Stimulated activated CD4-positive, alpha-beta T cell treated with anti-CD3 and anti-CD28 coated beads, TNF-alpha, amount 100 ng/mL, for 24 hours (primary cell): ENCODE data around the gene POMT2.

Experiments used
- DNase-seq, 3 experiments: peaks; one replicate each; pipeline ENCODE4 v3.0.0-alpha.2; 2020; ENCODE audit warnings: low read depth in 3 of 3

POMT2 gene

GRCh38 chr14:77267937-77268699, 52.6 kb downstream of the POMT2 start:
- no peak for DNase-seq

DNA sequence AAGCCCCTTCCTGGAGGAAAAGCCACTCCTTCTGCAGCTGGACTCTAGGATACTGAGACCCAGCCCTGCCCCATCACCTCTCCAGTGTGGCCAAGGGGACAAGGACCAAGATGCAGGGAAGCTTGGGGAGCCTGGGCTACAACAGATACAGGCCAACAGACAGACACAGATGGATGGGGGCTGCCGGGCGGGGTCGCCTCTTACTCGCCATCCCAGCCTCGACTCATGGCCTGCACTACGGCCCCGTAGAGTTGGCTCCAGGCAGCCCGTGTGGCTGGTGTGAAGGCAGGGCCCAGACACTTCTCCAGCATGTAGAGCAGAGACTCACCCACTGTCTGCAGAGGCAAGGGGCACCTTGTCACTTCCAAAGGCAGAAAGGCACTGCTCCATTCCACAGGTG, 54.3 kb downstream of the POMT2 start:
- no peak for DNase-seq

DNA sequence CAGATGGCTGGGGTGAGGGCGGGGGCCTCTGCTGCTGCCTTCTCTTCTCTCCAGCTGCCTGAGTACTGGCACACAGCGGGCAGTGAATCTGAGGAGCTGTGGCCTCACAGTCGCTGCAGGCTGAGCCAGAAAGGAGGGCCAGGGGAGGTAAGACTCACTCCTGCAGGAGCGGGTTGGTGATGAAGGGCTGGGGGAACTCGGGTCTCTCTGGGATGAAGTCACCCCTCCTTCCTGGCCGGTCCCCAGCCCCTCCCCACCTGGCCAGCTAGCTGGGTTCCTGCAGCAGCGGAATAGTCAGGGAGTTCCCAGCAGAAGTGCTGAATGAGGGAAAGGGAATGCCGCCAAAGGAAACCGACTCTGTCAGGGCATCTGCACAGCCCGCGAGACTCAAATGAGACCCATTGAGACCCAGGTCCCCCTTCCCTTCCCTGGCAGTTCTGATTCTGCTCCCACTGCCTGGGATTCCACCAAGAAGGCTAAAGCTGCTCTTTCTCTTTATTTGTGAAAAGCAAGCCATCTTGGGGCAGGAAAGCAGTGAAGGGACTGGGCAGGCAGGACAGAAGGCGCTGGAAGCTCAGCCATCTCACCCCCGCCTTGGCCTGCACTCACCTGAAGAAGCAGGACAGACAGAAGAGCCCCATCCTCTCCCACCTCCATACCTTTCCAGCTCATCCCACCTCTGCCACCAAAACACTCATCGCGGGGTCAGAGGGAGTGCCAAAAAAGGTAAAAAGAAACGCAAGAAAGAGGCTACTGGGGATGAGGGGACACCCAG, 54.9 kb downstream of the POMT2 start:
- DNase-seq, result no peak

DNA sequence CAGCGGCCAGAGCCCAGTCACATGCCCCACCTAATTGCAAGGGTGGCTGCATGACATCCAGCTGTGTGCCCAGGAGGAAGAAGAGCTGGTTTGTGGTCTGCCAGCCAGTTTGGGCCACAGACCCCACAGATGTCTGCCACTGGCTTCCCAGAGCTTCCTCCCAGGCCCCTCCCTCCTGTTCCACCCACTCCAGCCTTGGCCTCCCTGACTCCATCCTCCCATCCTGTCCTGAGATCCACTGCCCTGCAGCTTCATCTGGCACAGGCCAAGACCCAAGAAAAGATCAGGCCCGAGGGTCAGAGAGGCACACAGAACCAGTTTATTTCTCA, 55.5 kb downstream of the POMT2 start:
- DNase-seq, result no peak

DNA sequence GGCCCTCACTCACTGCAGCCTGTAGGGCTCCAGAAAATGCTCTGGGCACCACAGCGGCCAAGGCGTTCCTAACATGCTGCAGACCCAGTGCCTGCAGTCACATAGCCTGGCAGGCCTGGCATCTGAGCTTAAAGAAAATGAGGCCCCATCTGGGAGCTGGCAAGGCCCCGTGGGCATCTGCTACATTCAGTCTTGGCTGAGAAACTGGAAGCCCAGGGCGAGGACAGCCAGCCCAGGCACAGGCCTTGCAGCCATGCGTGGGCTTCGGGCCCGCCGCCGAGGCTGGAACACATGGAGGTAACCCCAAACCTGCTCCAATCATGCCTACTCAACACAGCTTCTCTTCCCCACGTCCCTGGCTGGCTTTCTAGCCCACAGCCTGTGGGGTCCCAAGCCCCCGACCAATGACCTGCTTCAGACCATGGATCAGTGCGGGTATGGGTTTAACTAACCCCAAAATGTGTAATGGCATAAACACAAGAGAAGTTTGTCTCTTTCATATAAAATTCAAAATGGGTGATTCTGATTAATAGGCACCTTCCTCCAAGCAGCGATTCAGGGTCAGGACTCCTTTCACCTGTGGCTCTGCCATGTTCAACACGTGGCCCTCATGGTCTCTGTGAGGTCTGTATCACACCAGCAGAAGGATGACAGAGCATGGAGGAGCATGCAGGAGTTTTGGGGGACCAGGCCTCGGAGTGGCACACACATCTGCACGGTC, 56.1 kb downstream of the POMT2 start:
- no peak for DNase-seq

DNA sequence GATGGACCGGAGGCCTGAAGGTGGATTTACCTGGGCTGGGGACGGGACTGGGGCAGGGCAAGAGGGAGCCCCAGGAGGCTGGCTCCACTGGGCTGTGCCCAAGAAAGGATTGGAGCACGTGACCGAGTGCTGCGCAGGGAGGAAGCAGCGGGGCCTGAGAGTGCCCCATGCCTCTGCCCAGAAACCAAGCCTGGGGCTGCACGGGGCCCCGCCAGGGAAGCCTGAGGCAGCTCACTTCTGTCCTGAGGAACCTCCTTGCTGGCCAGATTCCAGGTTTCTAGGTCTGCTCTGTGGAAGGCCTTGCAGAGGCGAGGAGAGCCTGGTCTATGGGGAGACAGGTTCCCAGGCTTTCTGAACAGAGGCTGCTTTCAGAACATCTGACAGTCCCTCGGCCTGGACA, 60.1 kb downstream of the POMT2 start:
- no peak for DNase-seq

DNA sequence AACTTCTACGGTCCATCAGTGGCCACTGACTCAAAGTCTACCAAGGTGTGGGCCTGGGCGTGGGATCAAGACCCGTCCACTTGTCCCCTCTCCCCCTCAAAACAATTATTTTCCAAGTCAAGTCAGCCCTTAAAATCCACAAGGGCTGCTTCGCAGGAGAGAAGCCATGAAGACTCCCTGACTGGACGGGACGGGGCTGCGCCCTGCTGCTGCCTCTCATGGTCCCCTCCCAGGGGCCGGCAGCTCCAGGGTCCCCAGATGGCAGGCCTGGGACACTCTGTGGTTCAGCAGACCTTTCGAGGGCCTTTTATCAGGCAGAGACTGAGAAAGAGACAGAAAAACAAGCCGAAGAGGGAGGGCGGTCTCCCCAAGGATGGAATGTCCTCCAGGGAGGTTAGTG, 60.5 kb downstream of the POMT2 start:
- no peak for DNase-seq

DNA sequence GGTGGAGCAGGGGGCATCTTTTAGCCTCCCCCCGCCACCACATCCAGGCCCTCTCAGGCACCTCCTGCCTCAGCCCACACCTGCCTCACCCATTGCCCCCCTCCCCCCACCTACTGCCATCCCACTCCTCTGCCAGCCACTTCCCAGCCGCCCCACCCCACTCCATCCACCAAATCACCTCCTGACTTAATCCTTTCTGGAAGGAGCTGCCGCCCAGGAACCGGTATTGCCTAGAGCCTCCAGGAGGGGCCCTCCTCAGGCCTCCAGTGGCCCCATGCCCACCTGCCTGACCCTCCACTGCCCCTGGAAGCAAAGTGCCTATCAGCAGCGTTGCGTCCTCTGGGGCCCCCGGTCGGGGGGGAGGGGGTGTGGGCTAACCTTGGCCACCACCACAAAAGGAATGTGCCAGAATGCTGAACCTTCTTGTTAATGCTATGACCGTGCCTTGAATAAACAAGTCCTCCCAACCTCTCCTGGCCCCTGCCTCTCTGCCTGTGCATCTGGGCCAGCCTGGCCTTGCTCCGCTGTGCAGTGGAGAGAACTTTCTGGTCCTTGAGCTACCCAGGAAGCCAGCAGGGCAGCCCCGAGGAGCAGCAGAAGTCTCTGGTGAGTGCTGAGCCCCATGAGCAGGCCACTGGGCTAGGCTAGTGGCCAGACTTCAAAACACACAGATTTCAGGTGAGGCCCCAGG, 61.5 kb downstream of the POMT2 start:
- DNase-seq, result no peak

GRCh38 chr14:77258566-77258965, 62.1 kb downstream of the POMT2 start:
- no peak for DNase-seq

DNA sequence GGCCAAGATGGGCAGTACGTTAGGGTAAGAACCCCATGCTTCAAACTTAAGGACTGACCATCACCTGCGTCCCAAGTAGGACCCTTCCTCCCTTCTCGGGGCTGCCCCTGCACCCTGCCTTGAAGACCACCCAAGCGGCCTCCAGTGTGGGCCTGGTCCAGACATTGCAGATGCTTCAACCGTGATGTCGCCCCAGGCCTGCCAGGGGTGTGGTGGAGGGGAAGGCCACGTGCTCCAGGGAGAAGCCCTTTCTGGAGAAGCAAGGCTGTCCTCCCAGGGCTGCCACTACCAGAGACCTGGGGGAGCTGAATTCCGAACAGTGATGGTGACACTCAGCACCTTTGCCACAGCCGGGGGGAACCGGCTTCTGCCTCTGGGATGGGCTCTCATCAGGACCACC, 63.0 kb downstream of the POMT2 start:
- DNase-seq, result no peak

GRCh38 chr14:77256694-77257093, 64.0 kb downstream of the POMT2 start:
- DNase-seq, result no peak

DNA sequence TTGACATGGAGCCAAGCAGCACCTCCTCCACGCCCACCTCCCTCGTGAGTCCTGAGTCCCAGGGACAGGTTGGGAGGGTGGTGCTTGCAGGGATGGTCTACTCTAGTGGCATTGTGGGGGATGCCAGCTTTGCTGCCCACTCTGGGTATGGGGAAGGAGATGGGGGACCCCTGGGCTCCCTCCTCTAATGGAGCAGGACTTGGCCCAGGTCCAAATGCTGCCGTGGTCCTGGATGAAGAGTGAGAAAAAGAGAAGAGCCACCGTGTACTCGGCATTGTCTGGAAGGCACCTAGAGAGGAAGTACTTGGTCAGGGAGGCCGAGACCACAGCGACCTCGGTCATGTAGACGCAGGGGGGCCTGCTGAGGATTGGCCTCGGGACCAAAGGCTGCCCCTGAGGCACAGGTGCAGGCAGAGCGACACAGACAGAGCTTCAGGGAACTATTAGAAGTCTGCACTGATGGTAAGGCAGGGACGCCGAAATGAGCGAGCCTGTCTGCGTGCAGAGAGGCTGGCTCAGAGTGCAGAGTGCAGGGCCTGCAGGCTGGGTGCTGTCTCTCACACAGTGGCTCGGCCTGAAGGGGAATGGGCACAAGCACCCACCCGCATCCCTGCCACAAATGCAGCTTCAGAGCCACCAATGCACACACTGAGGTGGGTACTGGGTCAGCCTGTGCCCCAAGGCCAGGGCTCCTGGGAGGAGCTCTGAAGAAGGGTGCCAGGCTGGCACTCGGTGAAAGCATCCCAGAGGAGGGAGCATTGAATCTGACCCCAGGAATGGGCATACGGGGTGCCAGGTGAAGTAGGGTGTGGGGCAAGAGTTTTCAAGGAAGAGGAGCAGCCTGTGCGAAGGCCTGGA, 67.1 kb downstream of the POMT2 start:
- no peak for DNase-seq

- no peak for DNase-seq
Observed at GRCh38 chr14:77251870-77252269, 68.8 kb downstream of the POMT2 start.

GRCh38 chr14:77250927-77251326, 69.8 kb downstream of the POMT2 start:
- DNase-seq, result no peak

DNA sequence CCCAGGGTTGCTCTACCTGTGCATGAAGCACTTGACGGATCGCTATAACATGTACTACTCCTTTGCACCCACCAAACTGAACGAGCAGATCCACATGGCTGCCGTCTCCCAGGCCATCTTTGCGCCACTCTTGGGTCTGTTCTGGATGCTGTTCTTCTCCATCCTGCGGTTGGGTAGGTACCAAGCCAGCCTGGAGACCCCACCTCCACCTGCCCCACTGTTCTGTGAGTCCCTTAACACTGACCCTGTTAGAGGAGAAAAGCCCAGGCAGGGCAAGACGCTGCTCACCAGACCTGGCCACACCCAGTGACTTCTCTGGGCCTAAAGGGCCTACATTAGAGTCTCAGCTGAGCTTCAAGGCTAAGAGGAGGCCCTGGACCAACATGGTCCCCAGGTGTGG, 71.4 kb downstream of the POMT2 start:
- DNase-seq, result no peak

- no peak for DNase-seq
Observed at GRCh38 chr14:77248666-77249065, 72.0 kb downstream of the POMT2 start.

DNA sequence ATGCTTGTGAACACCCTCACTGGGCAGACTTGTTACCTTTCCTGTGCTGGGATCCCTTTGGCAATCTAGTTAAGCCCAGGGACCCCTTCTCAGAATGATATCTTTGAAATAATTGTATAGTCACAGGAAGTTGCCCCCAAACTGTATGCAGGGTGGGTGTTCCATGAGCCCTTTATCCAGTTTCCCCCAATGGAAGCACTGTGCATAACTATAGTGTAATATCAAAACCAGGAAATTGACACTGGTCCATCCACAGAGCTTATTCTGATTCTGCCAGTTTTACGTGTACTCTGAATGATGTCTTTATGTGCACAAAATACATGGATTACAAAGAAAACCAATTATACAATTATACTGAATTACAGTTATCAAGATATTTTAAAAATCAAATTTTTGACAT, 73.9 kb downstream of the POMT2 start:
- DNase-seq, result no peak

GRCh38 chr14:77245820-77246219, 74.9 kb downstream of the POMT2 start:
- DNase-seq, result no peak

DNA sequence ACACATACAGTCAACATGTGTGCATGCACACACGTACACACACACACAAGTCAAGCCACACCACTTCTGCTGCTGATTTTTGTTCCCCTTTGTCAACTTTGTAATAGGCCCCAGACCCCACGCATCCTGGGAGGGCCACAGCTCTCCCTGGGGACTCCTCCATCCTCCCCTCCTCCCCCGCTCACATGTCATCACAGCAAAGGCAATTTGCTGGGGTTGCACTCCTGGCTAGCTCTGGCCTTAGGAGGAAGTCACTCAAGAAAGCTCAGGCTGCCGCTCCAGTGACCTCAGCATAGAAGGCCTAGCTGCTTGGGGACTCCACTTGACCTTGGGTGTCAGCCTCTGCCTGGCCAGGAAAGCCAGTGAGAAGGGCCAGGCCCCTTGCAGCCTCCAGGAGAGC, 76.8 kb downstream of the POMT2 start:
- DNase-seq, result no peak

- DNase-seq, result no peak
Observed at GRCh38 chr14:77242752-77243151, 77.9 kb downstream of the POMT2 start.

DNA sequence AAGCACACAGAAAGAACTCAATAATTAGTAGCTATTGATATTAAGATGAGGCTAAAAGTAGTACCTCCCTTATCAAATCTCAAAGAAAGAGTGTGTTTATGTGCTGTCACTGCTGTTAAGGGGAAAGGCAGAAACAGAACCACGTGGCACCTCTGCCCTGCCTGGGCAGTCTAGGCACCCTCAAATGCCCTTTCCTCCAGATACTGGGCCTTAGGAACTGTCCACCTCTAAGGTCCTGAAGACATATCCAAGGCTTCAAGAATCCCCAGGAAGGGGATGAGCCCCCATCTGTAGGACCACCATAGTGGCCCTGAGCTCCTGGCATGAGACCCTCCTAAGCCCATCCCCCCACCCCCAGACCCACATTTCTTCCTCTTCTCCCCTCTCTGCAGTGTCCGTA, 78.7 kb downstream of the POMT2 start:
- DNase-seq, result no peak
